Pancreas (tissue), 10 donors: ENCODE measurements around the gene TCAIM. TPM values are rescaled to one million over a fixed set of nuclear protein-coding genes. Genes with fewer than 3 reads are reported as not detected.

Experiments used
- ATAC-seq, 4 donors: fragments of 200-7000 bp; cut with Tn5 transposase; one replicate each; pipeline versions ENCODE4 v1.8.0 to v1.9.1; 2020; ENCODE audit warnings: mild to moderate bottlenecking in 4 of 4, moderate library complexity in 4 of 4
- DNase-seq, 6 donors: peaks; one replicate each; pipeline ENCODE4 v3.0.0-alpha.2; 2020
- FAIRE-seq: peaks from 2 replicates; lab custom pipeline; 2012; peaks lifted over from hg19 to GRCh38; lab: Jason Lieb, UNC
- H3K27ac ChIP-seq, 4 donors: fragments of 200-600 bp; sonication (generic); 1 replicate in 3 of 4; 2 replicates in 1 of 4; pipeline versions ENCODE4 v1.5.0 to v1.8.0; 2020
- H3K27me3 ChIP-seq, 4 donors: fragments of 200-600 bp; one replicate each; pipeline ENCODE4 v1.8.0; 2021
- H3K36me3 ChIP-seq, 3 donors: fragments of 200-600 bp; sonication (generic) in 1 of 3; one replicate each; pipeline versions ENCODE4 v1.5.0 to v1.8.0; 2020 to 2021
- H3K4me1 ChIP-seq, 3 donors: fragments of 200-600 bp; one replicate each; pipeline ENCODE4 v1.8.0; 2021
- H3K4me3 ChIP-seq, 4 donors: fragments of 200-600 bp; sonication (generic) in 2 of 4; one replicate each; pipeline versions ENCODE4 v1.5.0 to v1.8.0; 2020 to 2021
- H3K9me3 ChIP-seq, 4 donors: fragments of 200-600 bp; one replicate each; pipeline ENCODE4 v1.8.0; 2021
- CTCF ChIP-seq, 4 donors: fragments of 200-600 bp; sonication (generic) in 3 of 4; IDR thresholded peaks; one replicate each; pipeline versions ENCODE4 v1.5.0 to v1.8.0; 2021; ENCODE audit warnings: antibody characterized with exemption in 4 of 4
- WGBS, 2 donors: extraction: QIAGEN DNeasy Blood & Tissue Kit; methylation state at CpG; one replicate each; pipeline ENCODE4 v1.1.7; 2013; 5-methylcytosine and 5-hydroxymethylcytosine counted together
- intact Hi-C, 3 donors: fragments of 100-400 bp; cut with DNase I; formaldehyde crosslinking; loops; one replicate each; pipeline versions ENCODE4 v1.11.1 to v1.14.2; 2022
- polyA plus RNA-seq, 2 donors: library from polyadenylated mRNA; stranded (reverse); fragments of 200-250 nt; gene quantifications; one replicate each; pipeline ENCODE4 v1.2.3, GENCODE V29; 2013
- total RNA-seq, 6 donors: library from RNA; stranded (reverse); fragmentation: NEBNext Ultra II Directional in 4 of 6; extraction: Animal tissue kit (Norgen Biotek cat#: 25700) in 4 of 6; gene quantifications; one replicate each; pipeline versions ENCODE4 v1.2.1 to v1.2.4, GENCODE V29; 2021 to 2023
- donor health status: healthy with polysubstance abuse.
- donor health status: DM: no; HTN: no; CAD: no; lungs with moderate emphysema.
- donor health status: DM: no; HTN: no; CAD: no.
- donor health status: control.
- donor health status: control.
- donor health status: Bipolar disorder and iron deficiency.
- donor health status: DM: yes; HTN: yes; CAD: no.
- donor health status: DM: no; HTN: no; CAD: no.
- donor health status: DM: no; HTN: no; CAD: no.
- donor health status: DM: yes; HTN: yes; CAD: no.

Gene TCAIM
- total and polyA plus RNA-seq, 8 donors, result 4.9 to 15.4 (median 10.7) TPM

DNA sequence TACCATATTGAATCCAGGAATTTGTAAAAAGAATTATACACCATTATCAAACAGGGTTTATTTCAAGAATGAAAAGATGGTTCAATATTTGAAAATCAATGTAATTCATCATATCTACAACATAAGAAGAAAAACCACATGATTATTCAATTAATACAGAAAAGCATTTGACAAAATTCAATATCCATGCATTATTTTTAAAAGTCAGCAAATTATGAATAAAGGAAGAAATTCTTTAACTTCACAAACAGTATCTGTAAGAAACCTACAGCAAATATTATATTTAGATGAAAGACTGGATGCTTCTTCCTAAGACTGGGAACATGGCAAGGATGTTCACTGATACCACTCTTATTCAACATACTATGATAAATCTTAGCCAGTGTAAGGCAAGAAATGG, 41.3 kb upstream of the TCAIM start:
- Histone ChIP-seq H3K4me3 (no peak overlapping the region), H3K4me1 (no peaks in the 10 kb centered on the region), H3K36me3 (no peaks in the 10 kb centered on the region), H3K9me3 (no peaks in the 10 kb centered on the region), H3K27ac (no peak overlapping the region), H3K27me3 (no peaks in the 10 kb centered on the region)
- intact Hi-C loops, result no loop called here
- no peak for DNase-seq
- TF ChIP-seq CTCF (IDR thresholded peaks at IDR 0.05), result no peak
- FAIRE-seq, result no peak
- no peak for ATAC-seq

DNA sequence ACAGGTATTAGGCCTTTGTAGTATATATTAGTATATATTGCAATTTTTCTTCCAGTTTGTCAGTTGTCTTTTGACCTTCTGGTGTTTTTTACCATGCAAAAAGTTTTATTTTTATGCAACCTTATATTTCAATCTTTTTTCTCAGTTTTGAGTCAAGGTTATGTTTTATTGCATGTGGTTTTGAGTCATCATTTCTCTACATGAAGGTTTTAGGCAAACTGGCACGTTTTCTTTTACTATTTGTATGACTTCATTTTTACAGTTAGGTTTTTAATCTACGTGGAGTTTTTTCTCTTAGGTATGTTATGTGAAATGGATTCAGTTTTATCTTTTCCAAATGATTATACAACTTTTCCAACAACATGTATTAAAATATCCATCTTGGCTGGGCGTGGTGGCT, 36.8 kb upstream of the TCAIM start:
- Histone ChIP-seq H3K4me3 (no peak overlapping the region), H3K4me1 (no peaks in the 10 kb centered on the region), H3K36me3 (no peaks in the 10 kb centered on the region), H3K27ac (no peak overlapping the region), H3K27me3 (no peaks in the 10 kb centered on the region), H3K9me3 (no peaks in the 10 kb centered on the region)
- DNase-seq (no peak), FAIRE-seq (no peak), ATAC-seq (no peak)
- intact Hi-C loops, result no loop called here
- 78 to 90% methylated on average over 3 of the region's 3 CpGs for WGBS, 2 donors
- TF ChIP-seq CTCF (IDR thresholded peaks at IDR 0.05), result no peak

GRCh38 chr3:44309500-44309899, 29.1 kb upstream of the TCAIM start:
- Histone ChIP-seq H3K27me3 (no peaks in the 10 kb centered on the region), H3K4me3 (no peak overlapping the region), H3K4me1 (no peaks in the 10 kb centered on the region), H3K36me3 (no peaks in the 10 kb centered on the region), H3K27ac (no peak overlapping the region), H3K9me3 (no peaks in the 10 kb centered on the region)
- ATAC-seq (no peak), DNase-seq (no peak), FAIRE-seq (no peak)
- intact Hi-C loops, result no loop called here
- TF ChIP-seq CTCF (IDR thresholded peaks at IDR 0.05), result no peak

GRCh38 chr3:44318891-44319311, 19.7 kb upstream of the TCAIM start:
- no peaks in the 10 kb centered on the region for H3K9me3 ChIP-seq
- FAIRE-seq (no peak), DNase-seq (no peak)

GRCh38 chr3:44321335-44321734, 17.2 kb upstream of the TCAIM start:
- TF ChIP-seq CTCF (IDR thresholded peaks at IDR 0.05), result no peak
- peak; percentile 82 to 88 (median 86) for ATAC-seq
- FAIRE-seq, result no peak
- no peak overlapping the region for H3K4me3 ChIP-seq
- no peaks in the 10 kb centered on the region for H3K9me3 ChIP-seq
- no peak overlapping the region for H3K27ac ChIP-seq
- 12 to 24% methylated on average over 3 of the region's 3 CpGs for WGBS, 2 donors
- no peaks in the 10 kb centered on the region for H3K36me3 ChIP-seq
- H3K27me3 ChIP-seq, result no peaks in the 10 kb centered on the region
- DNase-seq, result peak in 1 of 6 donors; percentile 18
- peaks cover 0 to 10% (median 0%) of the 10 kb centered on the region in 3 donors for H3K4me1 ChIP-seq
- intact Hi-C loops, result no loop called here

More at GRCh38 chr3:44318891-44319311, 19.7 kb upstream of the TCAIM start:
- 81 to 87% methylated on average over 8 of the region's 8 CpGs for WGBS, 2 donors
- Histone ChIP-seq H3K36me3 (no peaks in the 10 kb centered on the region), H3K27ac (no peak overlapping the region), H3K27me3 (no peaks in the 10 kb centered on the region), H3K4me1 (peaks cover 0 to 9% (median 0%) of the 10 kb centered on the region in 3 donors), H3K4me3 (no peak overlapping the region)
- no peak for TF ChIP-seq CTCF (IDR thresholded peaks at IDR 0.05)
- no peak for ATAC-seq
- intact Hi-C loops, result no loop called here
